OCI-LY3 (cell line): Measurements from ENCODE around the gene TMEM147.

ENCODE experiments used
- H2AFZ ChIP-seq: fragments of 200-600, 300-600 bp; shearing (Covaris generic); 2 replicates; pipeline ENCODE4 v1.6.0; 2014; ENCODE audit warnings: antibody characterized with exemption, low read depth, low read length
- H3K27ac ChIP-seq: fragments of 200-600, 300-600 bp; sonication (generic); 2 replicates; pipeline ENCODE4 v1.5.1; 2014; ENCODE audit warnings: mild to moderate bottlenecking, low read length, moderate library complexity, mixed read lengths
- H3K27me3 ChIP-seq: fragments of 200-600, 300-600 bp; sonication (generic); 2 replicates; pipeline ENCODE4 v1.6.1; 2014; ENCODE audit warnings: low read depth, low read length, mixed read lengths
- H3K36me3 ChIP-seq: fragments of 200-600, 300-600 bp; sonication (generic); replicated peaks from 2 replicates; pipeline ENCODE3; 2014; ENCODE audit warnings: low read depth, low read length, mixed read lengths
- H3K4me1 ChIP-seq: fragments of 300-600, 200-600 bp; sonication (generic); 2 replicates; pipeline ENCODE4 v1.6.1; 2014; ENCODE audit warnings: low read length, mixed read lengths
- H3K4me2 ChIP-seq: fragments of 200-600, 300-600 bp; sonication (generic); 2 replicates; pipeline ENCODE4 v1.6.1; 2014; ENCODE audit warnings: low read length, mixed read lengths
- H3K4me3 ChIP-seq: fragments of 300-600, 200-600 bp; sonication (generic); 2 replicates; pipeline ENCODE4 v1.5.1; 2014; ENCODE audit warnings: antibody characterized with exemption, mild to moderate bottlenecking, low read length, moderate library complexity
- H3K79me2 ChIP-seq: fragments of 300-600, 200-600 bp; shearing (Covaris generic); 2 replicates; pipeline ENCODE4 v1.6.1; 2014; ENCODE audit warnings: mild to moderate bottlenecking, low read length, mixed read lengths
- H3K9ac ChIP-seq: fragments of 300-600, 200-600 bp; shearing (Covaris generic); 2 replicates; pipeline ENCODE4 v1.6.0; 2014; ENCODE audit warnings: mild to moderate bottlenecking, low read length, moderate library complexity
- H3K9me3 ChIP-seq: fragments of 200-600, 300-600 bp; shearing (Covaris generic); 2 replicates; pipeline ENCODE4 v1.6.1; 2014; ENCODE audit warnings: low read length, mixed read lengths; ENCODE audit not compliant: insufficient read depth
- H4K20me1 ChIP-seq: fragments of 200-600, 300-600 bp; sonication (generic); 2 replicates; pipeline ENCODE4 v1.6.1; 2016; ENCODE audit warnings: low read length, mixed read lengths; ENCODE audit not compliant: insufficient read depth
- EZH2phosphoT487 ChIP-seq: fragments of 200-600 bp; shearing (Covaris generic); IDR thresholded peaks from 2 replicates; pipeline ENCODE4 v1.6.1; 2018; ENCODE audit warnings: antibody characterized with exemption, mixed run types, low read depth
- TF ChIP-seq, protein P1 (sequence below): fragments of 200-600, 300-600 bp; sonication (generic); IDR thresholded peaks from 2 replicates; pipeline ENCODE4 v1.5.1; 2014; ENCODE audit warnings: antibody characterized with exemption, low read length, low read depth

Gene TMEM147

DNA sequence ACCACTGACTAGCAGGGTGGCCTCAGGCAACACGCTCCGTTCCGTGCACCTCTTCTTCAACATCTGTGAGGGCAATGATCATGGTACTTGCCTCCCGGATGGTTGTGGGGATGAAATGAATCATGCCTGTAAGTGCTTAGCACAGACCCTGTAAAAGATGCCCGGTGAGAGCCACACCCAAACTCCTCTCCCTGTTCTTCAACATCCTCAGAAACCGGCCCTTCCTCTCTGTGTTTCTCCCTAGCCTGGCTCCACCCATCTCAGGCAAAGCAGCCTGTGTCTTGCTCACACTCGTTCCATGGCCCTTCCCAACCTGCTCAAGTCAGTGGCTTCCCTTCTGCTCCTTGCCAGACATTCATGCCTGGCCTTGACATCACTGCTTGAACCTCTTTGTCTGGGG lies 26.1 kb upstream of the TMEM147 start:
- Histone ChIP-seq H3K9me3 (no peaks in the 10 kb centered on the region), H3K4me3 (no peak overlapping the region), H3K27ac (no peak overlapping the region), H3K4me2 (no peak overlapping the region), H2AFZ (no peak overlapping the region), H3K36me3 (no peaks in the 10 kb centered on the region), H3K79me2 (no peaks in the 10 kb centered on the region), H3K4me1 (no peaks in the 10 kb centered on the region), H3K9ac (no peak overlapping the region), H3K27me3 (peaks cover 3% of the 10 kb centered on the region), H4K20me1 (no peaks in the 10 kb centered on the region)
- TF ChIP-seq, protein P1, sequence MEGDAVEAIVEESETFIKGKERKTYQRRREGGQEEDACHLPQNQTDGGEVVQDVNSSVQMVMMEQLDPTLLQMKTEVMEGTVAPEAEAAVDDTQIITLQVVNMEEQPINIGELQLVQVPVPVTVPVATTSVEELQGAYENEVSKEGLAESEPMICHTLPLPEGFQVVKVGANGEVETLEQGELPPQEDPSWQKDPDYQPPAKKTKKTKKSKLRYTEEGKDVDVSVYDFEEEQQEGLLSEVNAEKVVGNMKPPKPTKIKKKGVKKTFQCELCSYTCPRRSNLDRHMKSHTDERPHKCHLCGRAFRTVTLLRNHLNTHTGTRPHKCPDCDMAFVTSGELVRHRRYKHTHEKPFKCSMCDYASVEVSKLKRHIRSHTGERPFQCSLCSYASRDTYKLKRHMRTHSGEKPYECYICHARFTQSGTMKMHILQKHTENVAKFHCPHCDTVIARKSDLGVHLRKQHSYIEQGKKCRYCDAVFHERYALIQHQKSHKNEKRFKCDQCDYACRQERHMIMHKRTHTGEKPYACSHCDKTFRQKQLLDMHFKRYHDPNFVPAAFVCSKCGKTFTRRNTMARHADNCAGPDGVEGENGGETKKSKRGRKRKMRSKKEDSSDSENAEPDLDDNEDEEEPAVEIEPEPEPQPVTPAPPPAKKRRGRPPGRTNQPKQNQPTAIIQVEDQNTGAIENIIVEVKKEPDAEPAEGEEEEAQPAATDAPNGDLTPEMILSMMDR, result no peak

DNA sequence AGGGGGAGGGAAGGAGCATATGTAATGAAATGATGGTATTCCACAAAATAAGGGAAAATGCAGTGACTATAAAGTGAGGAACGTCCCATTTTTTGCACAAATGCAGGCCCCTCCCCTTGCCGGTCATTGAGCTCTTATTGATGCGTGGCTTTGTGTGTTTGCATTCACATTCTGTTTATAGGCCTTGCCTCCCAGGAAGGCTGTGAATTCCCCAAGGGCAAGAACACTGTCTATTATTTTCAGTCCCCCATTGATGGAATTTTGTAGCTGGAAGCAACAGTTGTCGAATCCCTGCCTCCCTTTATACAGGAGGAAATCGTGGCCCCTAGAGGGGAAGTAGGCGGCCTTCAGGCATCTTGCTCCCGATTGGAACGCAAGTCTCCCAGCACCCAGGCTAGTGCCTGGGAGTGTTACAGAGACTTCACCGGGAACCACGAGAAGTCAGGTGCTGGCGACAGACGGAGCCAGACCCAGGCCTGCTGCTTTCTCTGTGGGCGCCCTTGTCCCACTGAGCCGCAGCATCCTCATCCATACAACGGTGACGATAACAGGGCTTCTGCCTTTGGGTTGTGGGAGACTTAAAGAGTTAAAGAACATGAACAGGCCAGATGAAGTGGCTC lies 24.2 kb upstream of the TMEM147 start:
- Histone ChIP-seq H3K9me3 (no peaks in the 10 kb centered on the region), H3K9ac (no peak overlapping the region), H3K27ac (no peak overlapping the region), H3K4me2 (no peak overlapping the region), H3K27me3 (peaks cover 3% of the 10 kb centered on the region), H3K4me3 (no peak overlapping the region), H4K20me1 (no peaks in the 10 kb centered on the region), H3K36me3 (no peaks in the 10 kb centered on the region), H2AFZ (no peak overlapping the region), H3K4me1 (no peaks in the 10 kb centered on the region), H3K79me2 (no peaks in the 10 kb centered on the region)
- no peak for TF ChIP-seq EZH2phosphoT487
- TF ChIP-seq, protein P1, result no peak

DNA sequence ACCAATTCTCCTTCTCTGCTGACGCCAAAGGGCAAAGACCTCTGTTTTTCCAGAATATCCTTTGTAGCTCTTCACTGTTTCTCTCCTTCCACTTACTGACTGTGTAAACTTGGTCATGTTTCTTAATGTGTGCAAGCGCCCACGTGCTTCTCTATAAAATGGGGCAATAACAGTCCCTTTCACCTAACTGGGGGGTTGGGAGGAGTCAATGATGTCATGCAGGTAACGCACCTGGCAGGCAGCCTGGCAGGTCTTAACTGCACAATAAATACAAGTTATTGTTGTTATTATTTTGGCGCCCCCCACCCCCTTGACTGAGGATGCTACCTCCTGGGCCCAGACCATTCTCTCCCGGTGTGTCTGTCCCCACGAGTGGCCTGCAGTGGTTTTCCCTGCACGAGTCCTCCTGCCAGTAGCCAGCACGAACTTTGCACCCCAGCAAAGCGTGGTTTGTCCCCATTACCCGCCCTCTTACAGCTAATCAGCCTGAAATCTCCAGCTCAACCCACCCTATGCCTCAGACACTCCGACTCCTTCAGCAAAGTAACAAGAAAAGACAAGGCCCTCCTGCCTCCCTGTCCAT lies 22.6 kb upstream of the TMEM147 start:
- H2AFZ ChIP-seq, result no peak overlapping the region
- H3K79me2 ChIP-seq, result no peaks in the 10 kb centered on the region
- H3K36me3 ChIP-seq, result no peaks in the 10 kb centered on the region
- no peak for TF ChIP-seq EZH2phosphoT487
- TF ChIP-seq, protein P1, result no peak
- H3K4me3 ChIP-seq, result no peak overlapping the region
- no peaks in the 10 kb centered on the region for H4K20me1 ChIP-seq
- no peak overlapping the region for H3K27ac ChIP-seq
- H3K9ac ChIP-seq, result no peak overlapping the region
- H3K9me3 ChIP-seq, result no peaks in the 10 kb centered on the region
- H3K4me1 ChIP-seq, result no peaks in the 10 kb centered on the region
- H3K27me3 ChIP-seq, result peaks cover 3% of the 10 kb centered on the region
- no peak overlapping the region for H3K4me2 ChIP-seq

DNA sequence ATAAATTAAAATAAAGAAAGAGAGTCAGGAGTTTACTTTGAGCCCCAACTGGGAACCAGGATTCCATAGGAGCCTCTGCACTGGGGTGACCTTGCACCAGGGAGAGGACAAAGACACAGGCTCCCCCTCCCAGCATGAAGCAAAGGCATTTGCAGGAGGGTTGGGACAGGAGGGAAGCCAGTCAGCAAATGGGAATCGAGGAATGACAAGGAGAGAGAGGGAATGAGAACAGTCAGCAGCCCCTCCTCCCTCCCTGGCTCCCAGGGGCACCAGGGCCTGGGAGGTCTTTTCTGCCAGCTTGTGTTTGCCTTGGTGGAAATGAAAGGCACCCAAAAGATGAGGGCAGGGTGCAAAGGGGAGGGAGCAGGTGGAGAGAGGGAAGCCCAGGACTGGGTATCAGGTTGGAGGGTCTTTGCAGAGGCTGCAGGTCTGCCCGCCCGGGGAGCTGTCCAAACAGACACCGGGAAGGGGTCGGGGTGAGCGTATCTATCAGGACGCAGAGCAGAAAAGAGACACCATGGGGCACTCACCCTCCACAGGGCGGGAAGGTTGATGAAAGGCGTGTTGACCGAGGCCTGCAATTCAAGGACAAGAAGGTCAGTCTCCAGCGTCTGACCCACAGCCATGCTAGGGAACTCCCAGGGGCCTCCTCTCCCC lies 21.1 kb upstream of the TMEM147 start:
- H3K27me3 ChIP-seq, result peaks cover 9% of the 10 kb centered on the region; the same call in 1 of the 2 replicates
- no peak for TF ChIP-seq EZH2phosphoT487
- TF ChIP-seq, protein P1, result no peak
- H3K27ac ChIP-seq, result no peak overlapping the region
- H4K20me1 ChIP-seq, result no peaks in the 10 kb centered on the region
- no peak overlapping the region for H3K4me3 ChIP-seq
- no peak overlapping the region for H2AFZ ChIP-seq
- H3K79me2 ChIP-seq, result no peaks in the 10 kb centered on the region
- H3K9me3 ChIP-seq, result no peaks in the 10 kb centered on the region
- no peak overlapping the region for H3K9ac ChIP-seq
- H3K36me3 ChIP-seq, result no peaks in the 10 kb centered on the region
- H3K4me2 ChIP-seq, result no peak overlapping the region
- H3K4me1 ChIP-seq, result no peaks in the 10 kb centered on the region
